Measurements from ENCODE around the gene RPN2. TPM values are rescaled to one million over a fixed set of nuclear protein-coding genes. Genes with fewer than 3 reads are reported as not detected.

The RPN2 gene
- total and polyA plus RNA-seq, 2 donors (not counting 3 experiments of a cell fraction or from before 2014, with no cell fraction given) = 283 to 530 TPM

- ChIA-PET CTCF (interaction anchor here (2.4 kb wide), 1 partner anchor 41 kb away, joined by 10 read pairs; no protein-coding TSS in a partner anchor), POLR2A (interaction anchor here (0.6 kb wide), 1 partner anchor 143 kb away, joined by 3 read pairs; no protein-coding TSS in a partner anchor)
- H3K9ac ChIP-seq (replicated peaks; ENCODE audit: extremely low read depth, insufficient read depth, low read length) = no peak overlapping the region
- DNase-seq (ENCODE audit: low read depth, low spot score) = no peak
- H3K4me1 ChIP-seq (ENCODE audit: control insufficient read depth, extremely low read depth, insufficient read depth, low read length) = no peaks in the 10 kb centered on the region
- H3K4me3 ChIP-seq (replicated peaks in 1 of 3; ENCODE audit: insufficient read depth in 1 of 3, low read depth in 1 of 3, low read length in 3 of 3) = no peak overlapping the region
- no peak overlapping the region for H3K4me2 ChIP-seq (ENCODE audit: insufficient read depth, low read length)
- no peak overlapping the region for H3K27ac ChIP-seq (ENCODE audit: insufficient read depth, low read depth, low read length)
- H3K9me3 ChIP-seq (replicated peaks; ENCODE audit: control insufficient read depth, insufficient read depth, low read length) = no peaks in the 10 kb centered on the region
- peaks cover 38 to 43% of the 10 kb centered on the region in 2 experiments for H3K36me3 ChIP-seq (ENCODE audit: control insufficient read depth in 2 of 2, extremely low read depth in 1 of 2, insufficient read depth in 2 of 2, low read length in 2 of 2)
- dilution Hi-C loops (cut with MboI; ENCODE audit: extremely low pct_ligation_motif_present, low sequenced_read_pairs) (no loop called here), intact Hi-C loops (cut with micrococcal nuclease) (no loop called here)
- H3K79me2 ChIP-seq (ENCODE audit: control insufficient read depth, insufficient read depth, low read length) = no peaks in the 10 kb centered on the region
- no peak for FAIRE-seq
- H4K20me1 ChIP-seq (replicated peaks; ENCODE audit: control insufficient read depth, extremely low read depth, insufficient read depth, low read length) = no peaks in the 10 kb centered on the region
- H2AFZ ChIP-seq (ENCODE audit: low read depth, low read length) = no peak overlapping the region
- BruUV-seq (replicated peaks) = no TSS peak
- TF ChIP-seq GATA2 (IDR thresholded peaks at IDR 0.05; ENCODE audit: insufficient read depth, insufficient read length, low read depth, low read length) (no peak), EZH2 (IDR thresholded peaks at IDR 0.05; ENCODE audit: borderline replicate concordance, low read depth, low read length, severe bottlenecking) (no peak), FOS (IDR thresholded peaks at IDR 0.05; ENCODE audit: borderline replicate concordance, insufficient read depth, low read length) (no peak), CTCF (IDR thresholded peaks at IDR 0.05; ENCODE audit: extremely low read depth in 1 of 2, insufficient read depth in 1 of 2, low read depth in 1 of 2, low read length in 2 of 2) (no peak), POLR2A (IDR thresholded peaks at IDR 0.05; ENCODE audit: low read depth, low read length) (no peak), MAX (IDR thresholded peaks at IDR 0.05; ENCODE audit: insufficient read depth, insufficient read length) (no peak), POLR2AphosphoS5 (IDR thresholded peaks at IDR 0.05; ENCODE audit: insufficient read depth, low read depth, low read length) (no peak), MYC (IDR thresholded peaks at IDR 0.05; ENCODE audit: low read depth, low read length) (no peak)
- H3K9me1 ChIP-seq (replicated peaks; ENCODE audit: control insufficient read depth, extremely low read depth, insufficient read depth, low read length) = no peaks in the 10 kb centered on the region
- H3K27me3 ChIP-seq (ENCODE audit: control insufficient read depth in 2 of 2, insufficient read depth in 2 of 2, low read length in 2 of 2) = no peaks in the 10 kb centered on the region
Observed at GRCh38 chr20:37236462-37236861, 57.3 kb downstream of the RPN2 start.
